Measurements from ENCODE around the gene FASN. TPM values are rescaled to one million over a fixed set of nuclear protein-coding genes. Genes with fewer than 3 reads are reported as not detected.

FASN gene
- total and polyA plus RNA-seq, 2 of the 4 experiments (the other 2 are of a cell fraction), result 12.4 to 56.0 TPM

- DNase-seq, result no peak
- Histone ChIP-seq H3K18ac (ENCODE audit: low read depth, low read length) (no peak overlapping the region), H2AK9ac (replicated peaks; ENCODE audit: low read depth, low read length, poor library complexity) (no peak overlapping the region), H3K79me1 (ENCODE audit: low read depth in 1 of 2, low read length in 2 of 2) (peaks cover 0 to 5% of the 10 kb centered on the region in 2 experiments; a peak in 1 of 4 replicates), H3K9me1 (ENCODE audit: insufficient read depth, low read length) (peaks cover 4% of the 10 kb centered on the region; the same call in 1 of the 2 replicates), H2BK15ac (ENCODE audit: low read depth, low read length) (no peak overlapping the region), H2AFZ (replicated peaks; ENCODE audit: low read length, poor library complexity) (no peak overlapping the region), H3K56ac (ENCODE audit: extremely low read depth, insufficient read depth, low read length) (no peak overlapping the region), H4K20me1 (ENCODE audit: insufficient read depth, low read length) (no peaks in the 10 kb centered on the region; the same call in 1 of the 2 replicates), H3K27ac (ENCODE audit: insufficient read depth, low read length) (no peak overlapping the region), H2BK20ac (ENCODE audit: low read depth, low read length) (no peak overlapping the region), H3K27me3 (ENCODE audit: control insufficient read depth, insufficient read depth, low read length) (no peaks in the 10 kb centered on the region), H4K91ac (ENCODE audit: insufficient read depth, low read depth, low read length) (no peak overlapping the region), H3K4me2 (ENCODE audit: low read depth, low read length) (no peak overlapping the region), H4K5ac (ENCODE audit: low read depth, low read length) (no peak overlapping the region), H2AK5ac (ENCODE audit: low read depth, low read length) (no peak overlapping the region), H4K8ac (ENCODE audit: low read depth in 2 of 2, low read length in 2 of 2) (no peak overlapping the region), H3K23ac (ENCODE audit: low read depth, low read length) (no peak overlapping the region), H3K9ac (ENCODE audit: low read depth, low read length) (no peak overlapping the region), H2BK5ac (ENCODE audit: low read depth, low read length, poor library complexity, severe bottlenecking) (no peak overlapping the region), H3K4ac (ENCODE audit: low read depth, low read length) (no peak overlapping the region), H3K14ac (replicated peaks; ENCODE audit: low read depth, low read length) (no peak overlapping the region), H3K4me1 (ENCODE audit: control insufficient read depth, insufficient read depth, low read length) (no peaks in the 10 kb centered on the region; the same call in 1 of the 2 replicates), H3K36me3 (ENCODE audit: control insufficient read depth, insufficient read depth, low read length) (peaks cover 4% of the 10 kb centered on the region; the same call in 1 of the 2 replicates), H3K4me3 (ENCODE audit: insufficient read depth, low read depth, low read length) (no peak overlapping the region), H2BK120ac (ENCODE audit: low read depth, low read length) (no peak overlapping the region), H3K9me3 (ENCODE audit: control insufficient read depth, insufficient read depth, low read length) (no peaks in the 10 kb centered on the region)
- 100% methylated on average over 3 of the region's 13 CpGs; no CpG with 5 or more reads in 1 of the 2 experiments for WGBS, 2 experiments (ENCODE audit: extremely low coverage in 2 of 2, insufficient read length in 1 of 2)
- no TSS peak for BruUV-seq (replicated peaks)
- intact Hi-C loops (cut with micrococcal nuclease) (no loop called here), dilution Hi-C loops (cut with HindIII; ENCODE audit: low sequenced_read_pairs, unreplicated experiment) (no loop called here), in situ Hi-C loops (cut with MboI; ENCODE audit: low sequenced_read_pairs) (no loop called here)
- CTCF ChIA-PET, result no interaction called here
- POLR2A ChIA-PET (ENCODE audit: unreplicated experiment), result no interaction called here
- TF ChIP-seq ELK1 (IDR thresholded peaks at IDR 0.05; ENCODE audit: borderline replicate concordance, low read depth, low read length), result no peak
- TF ChIP-seq RFX5 (IDR thresholded peaks at IDR 0.05; ENCODE audit: low read depth, low read length), result no peak
- no peak for TF ChIP-seq FOS (IDR thresholded peaks at IDR 0.05; ENCODE audit: low read depth, low read length)
- TF ChIP-seq SMC3 (IDR thresholded peaks at IDR 0.05; ENCODE audit: low read depth, low read length), result no peak
- no peak for TF ChIP-seq MAZ (IDR thresholded peaks at IDR 0.05; ENCODE audit: borderline replicate concordance, low read depth, low read length)
- TF ChIP-seq CTCF (conservative IDR thresholded peaks at IDR 0.05; ENCODE audit: low read depth, low read length), result no peak
- no peak for TF ChIP-seq NFE2L2 (IDR thresholded peaks at IDR 0.05; ENCODE audit: low read depth, low read length)
- no peak for TF ChIP-seq RCOR1 (IDR thresholded peaks at IDR 0.05; ENCODE audit: insufficient replicate concordance, low read length)
- TF ChIP-seq USF2 (IDR thresholded peaks at IDR 0.05; ENCODE audit: low read depth, low read length), result no peak
- no peak for TF ChIP-seq POLR2A (IDR thresholded peaks at IDR 0.05; ENCODE audit: low read depth, low read length)
- no peak for TF ChIP-seq BHLHE40 (IDR thresholded peaks at IDR 0.05; ENCODE audit: low read depth, low read length)
- ATAC-seq (ENCODE audit: low read depth), result no peak
These were observed 47.6 kb upstream of the FASN start for GRCh38 chr17:82145550-82146155.
